CD4-positive, alpha-beta T cell (primary cell): ENCODE results near the gene TP53. TPM values are rescaled to one million over a fixed set of nuclear protein-coding genes. Genes with fewer than 3 reads are reported as not detected.

ENCODE experiments used
- ATAC-seq: fragments of 200-7000 bp; cut with Tn5 transposase; one replicate; pipeline ENCODE4 v1.10.0; 2022; ENCODE audit warnings: mild to moderate bottlenecking; ENCODE audit not compliant: poor library complexity
- CTCF ChIA-PET: fragments of 350-600 bp; sonication (Branson Sonifier 250); formaldehyde crosslinking; loops from one replicate; lab custom pipeline; 2021; ENCODE audit warnings: antibody characterized with exemption, inconsistent platforms; lab: Charles Lee
- POLR2A ChIA-PET: fragments of 350-600 bp; sonication (Branson Sonifier 250); formaldehyde crosslinking; loops from one replicate; lab custom pipeline; 2021; ENCODE audit warnings: antibody characterized with exemption, inconsistent platforms; lab: Charles Lee
- DNase-seq, 14 experiments: peaks; one replicate each; pipeline ENCODE4 v3.0.0-alpha.2; 2013 to 2020; ENCODE audit warnings: mixed read lengths in 2 of 14
- H3K27ac ChIP-seq, 2 donors: one replicate each; pipeline versions ENCODE4 v1.5.1 to v1.7.0; 2013; ENCODE audit warnings: low read length in 2 of 2, low read depth in 1 of 2, mild to moderate bottlenecking in 1 of 2
- H3K27me3 ChIP-seq, 2 experiments: 1 replicate in 1 of 2; 2 replicates in 1 of 2; pipeline versions ENCODE4 v1.6.1 to v1.7.0; 2013; ENCODE audit warnings: low read length in 2 of 2, control low read depth in 1 of 2, mild to moderate bottlenecking in 1 of 2, moderate library complexity in 1 of 2; ENCODE audit not compliant: insufficient read depth in 2 of 2, control insufficient read depth in 1 of 2
- H3K36me3 ChIP-seq: one replicate; pipeline ENCODE4 v1.6.1; 2013; ENCODE audit warnings: low read length, control low read depth; ENCODE audit not compliant: insufficient read depth
- H3K4me1 ChIP-seq: one replicate; pipeline ENCODE4 v1.6.1; 2013; ENCODE audit warnings: low read length, control low read depth; ENCODE audit not compliant: insufficient read depth
- H3K4me3 ChIP-seq: one replicate; pipeline ENCODE4 v1.5.1; 2013; ENCODE audit warnings: mild to moderate bottlenecking, low read length, moderate library complexity
- H3K9me3 ChIP-seq, 2 experiments: 1 replicate in 1 of 2; 2 replicates in 1 of 2; pipeline versions ENCODE4 v1.6.1 to v1.7.0; 2013; ENCODE audit warnings: low read length in 2 of 2, mild to moderate bottlenecking in 2 of 2, control low read depth in 1 of 2, moderate library complexity in 1 of 2; ENCODE audit not compliant: control insufficient read depth in 1 of 2, insufficient read depth in 1 of 2
- H3K27ac Mint-ChIP-seq: one replicate; pipeline ENCODE4 v1.8.0; 2020; ENCODE audit warnings: mixed read lengths
- H3K27me3 Mint-ChIP-seq: one replicate; pipeline ENCODE4 v1.8.0; 2021; ENCODE audit warnings: mixed read lengths
- H3K36me3 Mint-ChIP-seq: one replicate; pipeline ENCODE4 v1.8.0; 2021; ENCODE audit warnings: low read depth, mixed read lengths
- H3K4me1 Mint-ChIP-seq: one replicate; pipeline ENCODE4 v1.8.0; 2021; ENCODE audit warnings: low read depth, mixed read lengths
- H3K4me3 Mint-ChIP-seq: one replicate; pipeline ENCODE4 v1.8.0; 2020; ENCODE audit warnings: mild to moderate bottlenecking, mixed read lengths
- H3K9me3 Mint-ChIP-seq: one replicate; pipeline ENCODE4 v1.8.0; 2020; ENCODE audit warnings: mixed read lengths
- CTCF ChIP-seq: fragments of 200-600 bp; IDR thresholded peaks from one replicate; pipeline ENCODE4 v1.8.0; 2022; ENCODE audit warnings: antibody characterized with exemption, mild to moderate bottlenecking
- intact Hi-C, 2 experiments: fragments of 100-400 bp; cut with DNase I in 1 of 2; cut with micrococcal nuclease in 1 of 2; formaldehyde crosslinking; loops; one replicate each; pipeline versions ENCODE4 v1.15.1 to v1.9.0; 2023 to 2025; cut with DNase I, micrococcal nuclease
- total RNA-seq, 174 experiments: library from RNA in 2 of 174; stranded (reverse) in 2 of 174; gene quantifications; one replicate each; pipeline ENCODE4 v1.2.3 and lab custom pipeline; 2021 to 2026

The TP53 gene
- total RNA-seq, 2 experiments from 2014 or later: 25.8 to 26.0 TPM

DNA sequence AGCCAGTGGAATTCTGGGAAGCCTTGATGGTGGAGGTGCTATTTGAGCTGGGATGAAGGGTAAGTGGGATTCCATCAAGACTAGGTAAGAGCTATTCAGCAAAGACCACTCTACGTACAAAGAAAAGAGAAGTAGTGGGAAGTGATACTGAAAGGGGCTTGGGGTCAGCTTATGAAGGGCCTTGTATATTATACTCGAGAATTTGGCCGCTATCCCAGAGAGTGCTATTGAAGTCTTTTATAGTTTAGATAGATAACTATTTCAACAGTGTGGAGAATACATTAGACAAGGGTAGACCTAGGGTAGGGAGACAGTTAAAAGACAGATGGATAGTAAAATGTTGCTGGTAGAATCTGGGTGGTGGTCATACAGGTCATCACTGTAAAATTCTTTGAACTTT, 40.6 kb upstream of the TP53 start:
- H3K9me3 ChIP-seq: no peaks in the 10 kb centered on the region
- no peaks in the 10 kb centered on the region for H3K36me3 ChIP-seq
- ATAC-seq (no peak), DNase-seq (no peak)
- no peak overlapping the region for H3K27ac Mint-ChIP-seq
- no peak overlapping the region for H3K4me3 Mint-ChIP-seq
- peaks cover 0 to 3% of the 10 kb centered on the region in 2 experiments for H3K27me3 ChIP-seq
- no peak overlapping the region for H3K27ac ChIP-seq
- intact Hi-C loops: no loop called here
- H3K4me1 Mint-ChIP-seq: no peaks in the 10 kb centered on the region
- H3K4me1 ChIP-seq: no peaks in the 10 kb centered on the region
- no peaks in the 10 kb centered on the region for H3K36me3 Mint-ChIP-seq
- no peak for TF ChIP-seq CTCF
- peaks cover 18% of the 10 kb centered on the region for H3K27me3 Mint-ChIP-seq
- CTCF ChIA-PET: no interaction called here
- POLR2A ChIA-PET: no interaction called here
- no peaks in the 10 kb centered on the region for H3K9me3 Mint-ChIP-seq
- no peak overlapping the region for H3K4me3 ChIP-seq

DNA sequence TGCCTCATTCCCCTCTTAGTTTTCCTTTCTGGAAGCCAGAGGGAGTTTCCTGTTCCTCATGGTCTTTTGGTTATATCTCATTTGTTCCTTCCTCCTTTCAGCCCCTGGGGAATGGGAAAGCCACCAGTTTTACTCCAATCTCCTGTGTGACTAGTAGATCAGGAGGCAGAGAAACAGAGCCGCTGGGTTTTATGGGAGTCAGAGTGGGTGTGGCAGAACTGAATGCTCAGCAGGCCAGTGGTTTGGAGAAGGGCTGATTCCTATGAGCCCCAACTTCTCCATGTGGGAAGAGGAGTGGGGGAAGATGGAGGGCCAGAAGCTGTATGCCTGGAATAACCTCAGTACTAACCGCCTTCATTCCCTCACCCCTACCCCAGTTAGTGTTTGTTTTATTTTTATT, 34.3 kb upstream of the TP53 start:
- H3K9me3 ChIP-seq: peaks cover 0 to 14% of the 10 kb centered on the region in 2 experiments
- H3K4me3 ChIP-seq: no peak overlapping the region
- H3K27ac Mint-ChIP-seq: no peak overlapping the region
- ATAC-seq (no peak), DNase-seq (no peak)
- TF ChIP-seq CTCF: no peak
- H3K9me3 Mint-ChIP-seq: no peaks in the 10 kb centered on the region
- no peak overlapping the region for H3K4me3 Mint-ChIP-seq
- intact Hi-C loops: no loop called here
- H3K27ac ChIP-seq: no peak overlapping the region
- peaks cover 40 to 44% of the 10 kb centered on the region in 2 experiments for H3K27me3 ChIP-seq
- H3K4me1 ChIP-seq: peaks cover 18% of the 10 kb centered on the region
- CTCF ChIA-PET: no interaction called here
- H3K36me3 Mint-ChIP-seq: no peaks in the 10 kb centered on the region
- peaks cover 20% of the 10 kb centered on the region for H3K4me1 Mint-ChIP-seq
- POLR2A ChIA-PET: no interaction called here
- H3K36me3 ChIP-seq: no peaks in the 10 kb centered on the region
- peaks cover 63% of the 10 kb centered on the region for H3K27me3 Mint-ChIP-seq

DNA sequence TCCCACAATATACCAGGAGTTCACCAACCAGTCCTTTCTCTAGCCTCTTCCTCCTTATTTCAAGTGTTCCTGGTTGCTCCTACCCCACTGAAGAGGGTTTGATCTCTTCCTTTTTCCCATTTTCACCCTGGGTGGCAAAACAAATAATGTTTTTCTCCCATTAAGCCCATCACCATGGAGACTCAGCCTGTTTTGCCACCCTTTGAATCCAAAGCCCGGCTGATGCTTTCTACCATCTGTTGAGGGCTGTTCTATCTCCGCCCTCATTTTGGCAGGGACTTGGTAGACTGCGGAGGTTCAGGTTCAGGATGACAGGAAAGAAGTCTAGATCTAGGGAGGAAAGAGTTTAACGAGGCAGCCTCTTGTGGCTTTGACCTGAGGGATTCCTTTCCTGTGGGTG, 32.8 kb upstream of the TP53 start:
- Histone ChIP-seq H3K4me1 (peaks cover 21% of the 10 kb centered on the region), H3K36me3 (no peaks in the 10 kb centered on the region), H3K27me3 (peaks cover 54 to 58% of the 10 kb centered on the region in 2 experiments), H3K9me3 (peaks cover 0 to 14% of the 10 kb centered on the region in 2 experiments), H3K27ac (no peak overlapping the region), H3K4me3 (no peak overlapping the region)
- intact Hi-C loops: no loop called here
- no peak overlapping the region for H3K27ac Mint-ChIP-seq
- no peaks in the 10 kb centered on the region for H3K9me3 Mint-ChIP-seq
- POLR2A ChIA-PET: interaction anchor here (0.9 kb wide), 1 partner anchor 31 kb away, joined by 3 read pairs; no protein-coding TSS in a partner anchor
- no peak overlapping the region for H3K4me3 Mint-ChIP-seq
- H3K27me3 Mint-ChIP-seq: peaks cover 75% of the 10 kb centered on the region
- no peak for TF ChIP-seq CTCF
- H3K4me1 Mint-ChIP-seq: peaks cover 23% of the 10 kb centered on the region
- H3K36me3 Mint-ChIP-seq: no peaks in the 10 kb centered on the region
- ATAC-seq (no peak), DNase-seq (no peak)
- CTCF ChIA-PET: no interaction called here
